Neural cell (in vitro differentiated cells): Measurements from ENCODE around the gene EXD3. TPM values are rescaled to one million over a fixed set of nuclear protein-coding genes. Genes with fewer than 3 reads are reported as not detected.

Source experiments
- H2AFZ ChIP-seq: fragments of 200-600, 300-800 bp; sonication (generic), shearing (Covaris generic); 2 replicates; pipeline ENCODE4 v1.6.0; 2014; ENCODE audit warnings: low read depth, mild to moderate bottlenecking, antibody characterized with exemption, low read length, moderate library complexity
- H3F3A ChIP-seq: fragments of 200-600 bp; shearing (Covaris generic); 2 replicates; pipeline ENCODE4 v1.6.1; 2016; ENCODE audit warnings: mild to moderate bottlenecking, moderate library complexity, mixed read lengths, antibody characterized with exemption, low read length; ENCODE audit not compliant: insufficient read depth, poor library complexity, severe bottlenecking
- H3K27ac ChIP-seq: fragments of 200-600, 300-800 bp; sonication (generic), shearing (Covaris generic); 2 replicates; pipeline ENCODE4 v1.5.1; 2014; ENCODE audit warnings: mild to moderate bottlenecking, low read length, moderate library complexity
- H3K27me3 ChIP-seq: fragments of 300-800, 200-600 bp; sonication (generic), shearing (Covaris generic); 2 replicates; pipeline ENCODE4 v1.6.0; 2014; ENCODE audit warnings: mild to moderate bottlenecking, low read depth, low read length, moderate library complexity; ENCODE audit not compliant: insufficient read depth
- H3K36me3 ChIP-seq: fragments of 300-800, 200-600 bp; sonication (generic), shearing (Covaris generic); 2 replicates; pipeline ENCODE4 v1.5.1; 2014; ENCODE audit warnings: mild to moderate bottlenecking, antibody characterized with exemption, low read length, moderate library complexity; ENCODE audit not compliant: insufficient read depth
- H3K4me2 ChIP-seq: fragments of 300-800, 200-600 bp; sonication (generic), shearing (Covaris generic); 2 replicates; pipeline ENCODE4 v1.6.0; 2014; ENCODE audit warnings: mild to moderate bottlenecking, low read length
- H3K4me3 ChIP-seq: fragments of 300-800, 200-600 bp; sonication (generic), shearing (Covaris generic); 2 replicates; pipeline ENCODE4 v1.5.1; 2014; ENCODE audit warnings: mild to moderate bottlenecking, low read length, moderate library complexity
- H3K79me2 ChIP-seq: fragments of 200-600 bp; shearing (Covaris generic); replicated peaks from 2 replicates; pipeline ENCODE4 v1.6.0; 2014; ENCODE audit warnings: mild to moderate bottlenecking, low read length, moderate library complexity; ENCODE audit not compliant: insufficient read depth
- H3K9ac ChIP-seq: fragments of 300-800, 200-600 bp; sonication (generic), shearing (Covaris generic); 2 replicates; pipeline ENCODE4 v1.6.1; 2016; ENCODE audit warnings: mild to moderate bottlenecking, low read length, mixed read lengths
- H3K9me2 ChIP-seq: fragments of 200-600 bp; shearing (Covaris generic); 2 replicates; pipeline ENCODE4 v1.6.1; 2016; ENCODE audit warnings: mild to moderate bottlenecking, low read length, mixed read lengths; ENCODE audit not compliant: insufficient read depth
- H3K9me3 ChIP-seq: fragments of 200-600, 300-800 bp; sonication (generic), shearing (Covaris generic); 2 replicates; pipeline ENCODE4 v1.6.1; 2016; ENCODE audit warnings: mild to moderate bottlenecking, mixed run types, low read length, moderate library complexity, mixed read lengths
- H4K20me1 ChIP-seq: fragments of 200-600 bp; shearing (Covaris generic); 2 replicates; pipeline ENCODE4 v1.6.1; 2016; ENCODE audit warnings: mild to moderate bottlenecking, mixed run types; ENCODE audit not compliant: insufficient read depth
- EP300 ChIP-seq: fragments of 450-650 bp; conservative IDR thresholded peaks from 2 replicates; pipeline ENCODE4 v1.6.1; 2014; ENCODE audit warnings: antibody characterized with exemption, mild to moderate bottlenecking, moderate library complexity; ENCODE audit not compliant: poor library complexity, severe bottlenecking
- EZH2 ChIP-seq: fragments of 200-600, 300-800 bp; shearing (Covaris generic), sonication (generic); IDR thresholded peaks from 2 replicates; pipeline ENCODE4 v1.6.1; 2014; ENCODE audit warnings: antibody characterized with exemption, low read length, borderline replicate concordance, mild to moderate bottlenecking; ENCODE audit not compliant: insufficient read depth, poor library complexity, severe bottlenecking
- MXI1 ChIP-seq: fragments of 450-650 bp; conservative IDR thresholded peaks from 2 replicates; pipeline ENCODE4 v1.6.1; 2014; ENCODE audit warnings: antibody characterized with exemption, mild to moderate bottlenecking; ENCODE audit not compliant: poor library complexity, severe bottlenecking
- POLR2AphosphoS5 ChIP-seq: IDR thresholded peaks from 2 replicates; pipeline ENCODE4 v1.6.1; 2012
- RAD21 ChIP-seq: fragments of 450-650 bp; conservative IDR thresholded peaks from 2 replicates; pipeline ENCODE4 v1.6.1; 2014; ENCODE audit warnings: antibody characterized with exemption, mild to moderate bottlenecking, moderate library complexity
- SMC3 ChIP-seq: fragments of 450-650 bp; conservative IDR thresholded peaks from 2 replicates; pipeline ENCODE4 v1.6.1; 2014; ENCODE audit warnings: antibody characterized with exemption, mild to moderate bottlenecking, moderate library complexity; ENCODE audit not compliant: poor library complexity
- TAF1 ChIP-seq: IDR thresholded peaks from 2 replicates; pipeline ENCODE4 v1.6.1; 2012; ENCODE audit warnings: low read depth
- polyA plus RNA-seq: library from polyadenylated mRNA; depleted of rRNA; stranded (reverse); fragments of >200 nt; gene quantifications from 2 replicates; pipeline ENCODE4 v1.2.3, GENCODE V29; 2014
- TF ChIP-seq, protein P1 (sequence below): fragments of 450-650 bp; IDR thresholded peaks from 2 replicates; pipeline ENCODE4 v1.5.1; 2014; ENCODE audit warnings: antibody characterized with exemption, mild to moderate bottlenecking, moderate library complexity; ENCODE audit not compliant: poor library complexity, severe bottlenecking
- TF ChIP-seq, protein P2 (sequence below): IDR thresholded peaks from 2 replicates; pipeline ENCODE4 v1.6.1; 2012; ENCODE audit warnings: borderline replicate concordance

EXD3 gene
- polyA plus RNA-seq, 1 donor from 2014 or later: 32.9 TPM

DNA sequence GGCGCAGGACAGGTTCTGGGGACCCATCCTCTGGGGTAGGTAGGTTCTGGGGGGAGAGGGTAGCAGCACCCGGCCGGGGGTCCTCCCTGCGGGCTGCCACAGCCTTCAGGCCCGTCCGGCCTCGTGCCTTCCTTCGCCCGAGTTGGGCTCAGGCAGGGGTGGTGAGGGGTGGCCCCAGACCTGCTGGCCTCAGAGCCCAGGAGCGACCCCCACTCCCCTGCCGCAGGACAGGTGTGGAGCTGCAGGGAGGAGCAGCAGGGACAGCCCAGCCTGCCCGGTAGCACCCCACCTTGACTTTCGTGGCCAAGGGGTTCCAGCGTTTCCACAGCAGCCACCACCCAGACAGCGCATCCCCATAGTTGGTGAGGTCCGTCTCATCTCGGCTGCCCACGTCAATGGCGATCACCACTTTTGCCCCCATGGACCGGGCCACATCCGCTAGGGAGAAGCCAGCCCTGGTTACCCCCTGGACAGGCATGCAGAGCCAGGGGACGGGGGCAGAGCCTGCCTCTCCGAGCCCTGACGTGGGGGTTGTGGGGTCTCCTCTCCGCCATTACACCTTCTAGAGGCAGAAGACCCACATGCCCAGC, 39.5 kb upstream of the EXD3 start:
- H3K79me2 ChIP-seq: no peaks in the 10 kb centered on the region
- no peaks in the 10 kb centered on the region for H3K9me2 ChIP-seq
- H3K36me3 ChIP-seq: no peaks in the 10 kb centered on the region
- no peaks in the 10 kb centered on the region for H4K20me1 ChIP-seq
- no peaks in the 10 kb centered on the region for H3K27me3 ChIP-seq
- H3K4me3 ChIP-seq: no peak overlapping the region
- no peak overlapping the region for H3K27ac ChIP-seq
- H3K4me2 ChIP-seq: no peak overlapping the region
- no peak overlapping the region for H3K9ac ChIP-seq
- no peak overlapping the region for H2AFZ ChIP-seq
- no peaks in the 10 kb centered on the region for H3F3A ChIP-seq
- TF ChIP-seq, protein P1, sequence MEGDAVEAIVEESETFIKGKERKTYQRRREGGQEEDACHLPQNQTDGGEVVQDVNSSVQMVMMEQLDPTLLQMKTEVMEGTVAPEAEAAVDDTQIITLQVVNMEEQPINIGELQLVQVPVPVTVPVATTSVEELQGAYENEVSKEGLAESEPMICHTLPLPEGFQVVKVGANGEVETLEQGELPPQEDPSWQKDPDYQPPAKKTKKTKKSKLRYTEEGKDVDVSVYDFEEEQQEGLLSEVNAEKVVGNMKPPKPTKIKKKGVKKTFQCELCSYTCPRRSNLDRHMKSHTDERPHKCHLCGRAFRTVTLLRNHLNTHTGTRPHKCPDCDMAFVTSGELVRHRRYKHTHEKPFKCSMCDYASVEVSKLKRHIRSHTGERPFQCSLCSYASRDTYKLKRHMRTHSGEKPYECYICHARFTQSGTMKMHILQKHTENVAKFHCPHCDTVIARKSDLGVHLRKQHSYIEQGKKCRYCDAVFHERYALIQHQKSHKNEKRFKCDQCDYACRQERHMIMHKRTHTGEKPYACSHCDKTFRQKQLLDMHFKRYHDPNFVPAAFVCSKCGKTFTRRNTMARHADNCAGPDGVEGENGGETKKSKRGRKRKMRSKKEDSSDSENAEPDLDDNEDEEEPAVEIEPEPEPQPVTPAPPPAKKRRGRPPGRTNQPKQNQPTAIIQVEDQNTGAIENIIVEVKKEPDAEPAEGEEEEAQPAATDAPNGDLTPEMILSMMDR: no peak
- TF ChIP-seq RAD21 (no peak), SMC3 (no peak), POLR2AphosphoS5 (no peak), EZH2 (no peak), TAF1 (no peak), MXI1 (no peak), EP300 (no peak)
- TF ChIP-seq, protein P2, sequence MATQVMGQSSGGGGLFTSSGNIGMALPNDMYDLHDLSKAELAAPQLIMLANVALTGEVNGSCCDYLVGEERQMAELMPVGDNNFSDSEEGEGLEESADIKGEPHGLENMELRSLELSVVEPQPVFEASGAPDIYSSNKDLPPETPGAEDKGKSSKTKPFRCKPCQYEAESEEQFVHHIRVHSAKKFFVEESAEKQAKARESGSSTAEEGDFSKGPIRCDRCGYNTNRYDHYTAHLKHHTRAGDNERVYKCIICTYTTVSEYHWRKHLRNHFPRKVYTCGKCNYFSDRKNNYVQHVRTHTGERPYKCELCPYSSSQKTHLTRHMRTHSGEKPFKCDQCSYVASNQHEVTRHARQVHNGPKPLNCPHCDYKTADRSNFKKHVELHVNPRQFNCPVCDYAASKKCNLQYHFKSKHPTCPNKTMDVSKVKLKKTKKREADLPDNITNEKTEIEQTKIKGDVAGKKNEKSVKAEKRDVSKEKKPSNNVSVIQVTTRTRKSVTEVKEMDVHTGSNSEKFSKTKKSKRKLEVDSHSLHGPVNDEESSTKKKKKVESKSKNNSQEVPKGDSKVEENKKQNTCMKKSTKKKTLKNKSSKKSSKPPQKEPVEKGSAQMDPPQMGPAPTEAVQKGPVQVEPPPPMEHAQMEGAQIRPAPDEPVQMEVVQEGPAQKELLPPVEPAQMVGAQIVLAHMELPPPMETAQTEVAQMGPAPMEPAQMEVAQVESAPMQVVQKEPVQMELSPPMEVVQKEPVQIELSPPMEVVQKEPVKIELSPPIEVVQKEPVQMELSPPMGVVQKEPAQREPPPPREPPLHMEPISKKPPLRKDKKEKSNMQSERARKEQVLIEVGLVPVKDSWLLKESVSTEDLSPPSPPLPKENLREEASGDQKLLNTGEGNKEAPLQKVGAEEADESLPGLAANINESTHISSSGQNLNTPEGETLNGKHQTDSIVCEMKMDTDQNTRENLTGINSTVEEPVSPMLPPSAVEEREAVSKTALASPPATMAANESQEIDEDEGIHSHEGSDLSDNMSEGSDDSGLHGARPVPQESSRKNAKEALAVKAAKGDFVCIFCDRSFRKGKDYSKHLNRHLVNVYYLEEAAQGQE: no peak
- no peaks in the 10 kb centered on the region for H3K9me3 ChIP-seq

DNA sequence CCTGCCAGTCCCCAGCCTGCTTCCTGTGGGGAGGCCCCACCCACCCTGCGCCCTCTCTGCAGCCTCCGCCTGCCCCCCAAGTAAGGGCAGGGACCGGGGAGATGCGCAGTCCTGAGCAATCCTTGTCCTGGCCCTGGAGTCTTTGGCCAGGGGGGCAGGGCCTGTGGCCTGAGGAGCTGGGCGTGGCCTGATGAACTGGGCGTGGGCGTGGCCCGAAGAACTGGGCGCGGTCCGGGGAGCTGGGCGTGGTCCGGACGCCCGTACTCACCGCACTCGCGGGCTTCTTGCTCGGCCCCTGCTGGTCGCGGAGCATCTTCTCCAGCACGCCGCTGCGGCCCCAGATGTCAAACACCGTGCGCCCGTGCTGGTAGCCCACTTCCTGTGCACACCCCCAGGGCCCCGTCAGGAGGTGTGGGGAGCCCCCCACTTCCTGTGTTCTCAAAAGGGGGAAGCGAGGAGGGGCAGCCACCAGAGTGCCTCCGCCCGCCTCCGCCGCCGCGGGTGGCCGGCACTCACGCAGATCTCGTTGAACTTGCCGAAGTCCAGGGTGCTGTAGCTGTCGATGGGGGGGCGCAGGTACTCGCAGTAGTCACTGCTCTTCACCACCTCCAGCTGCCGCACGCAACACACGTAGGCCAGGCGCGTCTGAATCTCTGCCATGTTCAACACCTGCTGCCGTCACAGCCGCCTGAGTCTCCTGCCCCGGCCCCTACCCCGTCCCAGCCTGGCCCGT, 38.9 kb upstream of the EXD3 start:
- H3K9me2 ChIP-seq: no peaks in the 10 kb centered on the region
- no peak for TF ChIP-seq TAF1
- no peak for TF ChIP-seq POLR2AphosphoS5
- TF ChIP-seq MXI1: no peak
- TF ChIP-seq, protein P1: no peak
- no peak for TF ChIP-seq EP300
- TF ChIP-seq EZH2: no peak
- no peak for TF ChIP-seq RAD21
- TF ChIP-seq, protein P2: no peak
- TF ChIP-seq SMC3: no peak
- H3K9me3 ChIP-seq: no peaks in the 10 kb centered on the region
- H3K9ac ChIP-seq: no peak overlapping the region
- H4K20me1 ChIP-seq: no peaks in the 10 kb centered on the region
- no peaks in the 10 kb centered on the region for H3K27me3 ChIP-seq
- H3K27ac ChIP-seq: no peak overlapping the region
- H3K36me3 ChIP-seq: no peaks in the 10 kb centered on the region
- H3F3A ChIP-seq: no peaks in the 10 kb centered on the region
- H3K79me2 ChIP-seq: no peaks in the 10 kb centered on the region
- no peak overlapping the region for H3K4me2 ChIP-seq
- no peak overlapping the region for H3K4me3 ChIP-seq
- H2AFZ ChIP-seq: no peak overlapping the region
